ENCODE data around the gene FBXL13.

Gene FBXL13

DNA sequence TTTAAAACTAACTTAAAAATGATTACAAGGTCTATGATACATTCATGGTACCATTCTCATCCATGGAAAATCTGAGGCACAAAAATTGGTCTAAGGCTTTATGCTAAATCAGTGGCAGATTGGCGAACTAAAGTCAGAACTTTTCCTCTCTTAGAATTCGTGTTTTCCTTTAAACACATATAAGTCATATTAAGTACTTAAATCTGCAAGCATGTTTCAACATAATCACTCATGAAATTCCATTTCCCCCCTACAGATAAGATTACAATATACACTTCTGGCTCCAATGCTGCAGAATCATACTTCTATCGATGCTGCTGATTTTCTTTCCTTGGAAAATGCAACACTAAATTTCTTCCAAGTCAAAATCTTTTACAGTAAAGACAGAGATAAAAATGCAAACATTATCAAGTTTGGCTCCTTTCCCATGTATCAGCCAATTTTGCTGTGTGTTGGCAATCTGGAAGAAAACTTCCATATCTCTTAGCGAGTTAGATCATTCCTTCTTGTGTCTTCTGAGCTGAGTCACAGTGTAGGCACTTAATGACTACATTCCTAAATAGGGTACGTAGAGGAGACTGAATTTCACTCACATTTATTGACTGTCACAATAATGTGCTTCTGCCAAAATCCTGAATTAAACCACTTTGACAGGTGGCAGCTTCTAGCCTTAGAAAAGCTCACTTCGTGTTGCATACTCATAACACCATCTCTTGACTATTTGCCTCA is 238.2 kb downstream of the FBXL13 start:
- ChIA-PET CTCF (interaction anchor here (0.5 kb wide), 1 partner anchor 78 kb away, joined by 4 read pairs; no protein-coding TSS in a partner anchor), POLR2A (ENCODE audit: low non-redundant PET) (no interaction called here)
- DNase-seq (ENCODE audit: low spot score), result peak; percentile 74
- TF ChIP-seq, protein P1, sequence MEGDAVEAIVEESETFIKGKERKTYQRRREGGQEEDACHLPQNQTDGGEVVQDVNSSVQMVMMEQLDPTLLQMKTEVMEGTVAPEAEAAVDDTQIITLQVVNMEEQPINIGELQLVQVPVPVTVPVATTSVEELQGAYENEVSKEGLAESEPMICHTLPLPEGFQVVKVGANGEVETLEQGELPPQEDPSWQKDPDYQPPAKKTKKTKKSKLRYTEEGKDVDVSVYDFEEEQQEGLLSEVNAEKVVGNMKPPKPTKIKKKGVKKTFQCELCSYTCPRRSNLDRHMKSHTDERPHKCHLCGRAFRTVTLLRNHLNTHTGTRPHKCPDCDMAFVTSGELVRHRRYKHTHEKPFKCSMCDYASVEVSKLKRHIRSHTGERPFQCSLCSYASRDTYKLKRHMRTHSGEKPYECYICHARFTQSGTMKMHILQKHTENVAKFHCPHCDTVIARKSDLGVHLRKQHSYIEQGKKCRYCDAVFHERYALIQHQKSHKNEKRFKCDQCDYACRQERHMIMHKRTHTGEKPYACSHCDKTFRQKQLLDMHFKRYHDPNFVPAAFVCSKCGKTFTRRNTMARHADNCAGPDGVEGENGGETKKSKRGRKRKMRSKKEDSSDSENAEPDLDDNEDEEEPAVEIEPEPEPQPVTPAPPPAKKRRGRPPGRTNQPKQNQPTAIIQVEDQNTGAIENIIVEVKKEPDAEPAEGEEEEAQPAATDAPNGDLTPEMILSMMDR (conservative IDR thresholded peaks at IDR 0.05; ENCODE audit: low read depth), result no peak
- no peak overlapping the region for H3K27ac ChIP-seq

DNA sequence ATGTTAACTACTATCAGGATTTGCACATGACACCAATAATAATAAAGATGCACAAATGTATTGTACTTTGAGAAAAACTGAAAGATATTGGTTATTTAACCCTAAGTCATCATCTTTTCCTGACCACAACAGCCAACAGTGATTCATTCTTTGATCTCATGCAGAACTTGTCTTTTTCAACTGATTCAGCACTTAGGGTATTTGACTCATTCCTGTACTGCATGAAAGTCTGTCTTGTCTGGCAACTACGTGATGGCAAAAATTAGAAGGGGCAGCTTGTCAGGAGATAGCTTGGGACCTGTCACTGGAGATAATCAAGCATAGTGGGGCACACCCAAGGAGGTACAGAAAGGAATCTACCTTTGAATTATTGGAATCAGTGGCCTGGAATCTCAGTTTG is 239.6 kb downstream of the FBXL13 start:
- POLR2A ChIA-PET (ENCODE audit: low non-redundant PET), result no interaction called here
- H3K27ac ChIP-seq, result no peak overlapping the region

DNA sequence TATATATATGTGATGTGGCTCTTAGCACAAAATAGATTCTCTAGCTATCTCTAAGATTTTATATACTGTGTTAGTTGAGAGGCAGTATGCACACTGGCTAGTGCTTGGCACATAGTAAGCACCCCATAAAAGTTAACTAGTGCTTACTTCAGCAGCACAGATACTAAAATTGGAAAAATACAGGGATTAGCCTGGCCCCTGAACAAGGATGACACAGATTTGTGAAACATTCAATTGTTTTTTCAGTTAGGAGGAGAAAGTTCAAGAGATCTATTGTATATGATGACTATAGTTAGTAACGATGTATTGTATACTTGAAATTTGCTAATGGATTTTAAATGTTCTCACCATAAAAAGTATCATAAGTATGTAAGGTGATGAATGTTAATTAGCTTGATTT is 240.1 kb downstream of the FBXL13 start:
- no peak overlapping the region for H3K27ac ChIP-seq
- CTCF ChIA-PET, result no interaction called here
- POLR2A ChIA-PET (ENCODE audit: low non-redundant PET), result no interaction called here
- no peak for DNase-seq (ENCODE audit: low spot score)
- TF ChIP-seq, protein P1 (conservative IDR thresholded peaks at IDR 0.05; ENCODE audit: low read depth), result no peak

More for the DNA sequence above, 239.6 kb downstream of the FBXL13 start:
- peak; percentile 76 for DNase-seq (ENCODE audit: low spot score)
- TF ChIP-seq, protein P1 (conservative IDR thresholded peaks at IDR 0.05; ENCODE audit: low read depth), result no peak
- CTCF ChIA-PET, result no interaction called here

DNA sequence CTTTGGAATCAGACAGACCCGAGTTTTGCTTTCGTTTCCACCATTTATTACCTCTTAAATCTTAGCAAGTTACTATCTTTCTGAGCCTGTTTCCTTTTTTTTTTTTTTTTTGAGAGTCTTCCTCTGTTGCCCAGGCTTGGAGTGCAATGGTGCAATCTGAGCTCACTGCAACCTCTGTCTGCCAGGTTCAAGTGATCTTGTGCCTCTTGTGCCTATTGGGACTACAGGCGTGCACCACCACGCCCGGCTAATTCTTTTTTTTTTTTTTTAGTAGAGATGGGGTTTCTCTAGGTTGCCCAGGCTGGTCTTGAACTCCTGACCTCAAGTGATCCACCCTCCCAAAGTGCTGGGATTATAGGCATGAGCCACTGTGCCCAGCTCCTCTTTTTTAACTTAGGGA is 241.3 kb downstream of the FBXL13 start:
- CTCF ChIA-PET, result no interaction called here
- POLR2A ChIA-PET (ENCODE audit: low non-redundant PET), result no interaction called here
- H3K27ac ChIP-seq, result no peak overlapping the region
- TF ChIP-seq, protein P1 (conservative IDR thresholded peaks at IDR 0.05; ENCODE audit: low read depth), result no peak
- no peak for DNase-seq (ENCODE audit: low spot score)

DNA sequence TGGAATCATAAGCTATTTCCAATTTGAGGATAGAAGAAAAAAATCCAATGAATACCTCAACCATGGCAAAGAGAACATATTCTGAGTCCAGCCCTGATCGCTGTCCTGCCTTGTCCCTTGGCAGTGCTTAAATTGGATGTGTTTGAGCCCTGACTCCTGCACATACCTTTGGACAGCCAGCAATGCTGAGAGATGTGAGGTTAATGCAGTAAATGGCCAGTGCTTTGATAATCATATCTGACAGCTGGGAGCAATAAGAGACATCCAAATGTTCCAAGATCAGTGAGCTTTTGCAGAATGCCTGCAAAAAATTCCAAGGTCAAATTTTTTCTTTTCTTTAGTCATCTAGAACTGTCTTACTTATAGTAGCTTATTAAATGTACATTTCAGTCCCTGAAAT is 241.9 kb downstream of the FBXL13 start:
- TF ChIP-seq, protein P1 (conservative IDR thresholded peaks at IDR 0.05; ENCODE audit: low read depth), result no peak
- DNase-seq (ENCODE audit: low spot score), result no peak
- ChIA-PET POLR2A (ENCODE audit: low non-redundant PET) (no interaction called here), CTCF (no interaction called here)
- H3K27ac ChIP-seq, result no peak overlapping the region

GRCh38 chr7:102830197-102830596 is 244.4 kb downstream of the FBXL13 start:
- H3K27ac ChIP-seq, result no peak overlapping the region
- ChIA-PET CTCF (interaction anchor here (0.5 kb wide), 1 partner anchor 10 kb away, joined by 3 read pairs; no protein-coding TSS in a partner anchor), POLR2A (ENCODE audit: low non-redundant PET) (no interaction called here)
- DNase-seq (ENCODE audit: low spot score), result no peak
- TF ChIP-seq, protein P1 (conservative IDR thresholded peaks at IDR 0.05; ENCODE audit: low read depth), result no peak

Measured in RWPE1 (cell line).